ENCODE results near the gene PTPRG. TPM values are rescaled to one million over a fixed set of nuclear protein-coding genes. Genes with fewer than 3 reads are reported as not detected.

Gene PTPRG
- total RNA-seq, 4 donors from 2014 or later: 51.9 to 56.8 (median 54.4) TPM

- Histone ChIP-seq H3K27me3 (no peaks in the 10 kb centered on the region), H3K36me3 (peaks cover 9 to 38% (median 20%) of the 10 kb centered on the region in 4 donors), H3K27ac (replicated peaks in 1 of 4) (no peak overlapping the region), H3K4me1 (no peaks in the 10 kb centered on the region), H3K9me3 (no peaks in the 10 kb centered on the region), H3K4me3 (no peak overlapping the region)
- intact Hi-C loops (cut with DNase I): no loop called here
- DNase-seq (ENCODE audit: extremely low spot score): no peak
- 92% methylated on average over 22 of the region's 22 CpGs for WGBS
- no peak for TF ChIP-seq POLR2AphosphoS5 (IDR thresholded peaks at IDR 0.05)
- TF ChIP-seq POLR2A (IDR thresholded peaks at IDR 0.05; ENCODE audit: low read depth): no peak
- TF ChIP-seq EP300 (IDR thresholded peaks at IDR 0.05): no peak
- no peak for TF ChIP-seq CTCF (IDR thresholded peaks at IDR 0.05)
Measured at GRCh38 chr3:62203152-62203551, 641.8 kb downstream of the PTPRG start.

- Histone ChIP-seq H3K36me3 (peaks cover 9 to 36% (median 20%) of the 10 kb centered on the region in 4 donors), H3K9me3 (no peaks in the 10 kb centered on the region), H3K27ac (replicated peaks in 1 of 4) (no peak overlapping the region), H3K4me3 (no peak overlapping the region), H3K27me3 (no peaks in the 10 kb centered on the region), H3K4me1 (no peaks in the 10 kb centered on the region)
- DNase-seq (ENCODE audit: extremely low spot score): no peak
- 96% methylated on average over 18 of the region's 19 CpGs for WGBS
- intact Hi-C loops (cut with DNase I): no loop called here
- TF ChIP-seq EP300 (IDR thresholded peaks at IDR 0.05) (no peak), POLR2AphosphoS5 (IDR thresholded peaks at IDR 0.05) (no peak), CTCF (IDR thresholded peaks at IDR 0.05) (no peak), POLR2A (IDR thresholded peaks at IDR 0.05; ENCODE audit: low read depth) (no peak)
Measured at GRCh38 chr3:62203561-62203960, 642.2 kb downstream of the PTPRG start.

GRCh38 chr3:62207197-62207596, 645.8 kb downstream of the PTPRG start:
- no peaks in the 10 kb centered on the region for H3K27me3 ChIP-seq
- TF ChIP-seq CTCF (IDR thresholded peaks at IDR 0.05): no peak
- TF ChIP-seq EP300 (IDR thresholded peaks at IDR 0.05): no peak
- intact Hi-C loops (cut with DNase I): no loop called here
- no peak overlapping the region for H3K27ac ChIP-seq (replicated peaks in 1 of 4)
- no peaks in the 10 kb centered on the region for H3K4me1 ChIP-seq
- 92% methylated on average over 3 of the region's 3 CpGs for WGBS
- no peak for DNase-seq (ENCODE audit: extremely low spot score)
- peaks cover 9 to 28% (median 20%) of the 10 kb centered on the region in 4 donors for H3K36me3 ChIP-seq
- no peaks in the 10 kb centered on the region for H3K9me3 ChIP-seq
- H3K4me3 ChIP-seq: no peak overlapping the region

- WGBS: 92% methylated on average over 4 of the region's 4 CpGs
- H3K4me3 ChIP-seq: no peak overlapping the region
- intact Hi-C loops (cut with DNase I): no loop called here
Measured at GRCh38 chr3:62208385-62208784, 647.0 kb downstream of the PTPRG start.

More at GRCh38 chr3:62208385-62208784, 647.0 kb downstream of the PTPRG start:
- H3K27me3 ChIP-seq: no peaks in the 10 kb centered on the region
- peaks cover 5 to 19% (median 11%) of the 10 kb centered on the region in 4 donors for H3K36me3 ChIP-seq
- TF ChIP-seq POLR2A (IDR thresholded peaks at IDR 0.05; ENCODE audit: low read depth): no peak
- no peak for TF ChIP-seq POLR2AphosphoS5 (IDR thresholded peaks at IDR 0.05)
- no peak for TF ChIP-seq CTCF (IDR thresholded peaks at IDR 0.05)
- TF ChIP-seq EP300 (IDR thresholded peaks at IDR 0.05): no peak
- no peaks in the 10 kb centered on the region for H3K9me3 ChIP-seq
- no peak for DNase-seq (ENCODE audit: extremely low spot score)
- no peaks in the 10 kb centered on the region for H3K4me1 ChIP-seq
- no peak overlapping the region for H3K27ac ChIP-seq (replicated peaks in 1 of 4)

All from esophagus muscularis mucosa (tissue), 4 donors.